Lower leg skin (tissue), 3 donors: ENCODE data around the gene RGS8.

Source experiments
- CTCF ChIP-seq, 3 donors: fragments of 450-650 bp; IDR thresholded peaks; one replicate each; pipeline ENCODE4 v1.5.1; 2016; ENCODE audit warnings: antibody characterized with exemption in 3 of 3, mild to moderate bottlenecking in 3 of 3, moderate library complexity in 2 of 3
- POLR2A ChIP-seq, 2 donors: fragments of 450-650 bp; IDR thresholded peaks; one replicate each; pipeline ENCODE4 v1.6.1; 2016 to 2017; ENCODE audit warnings: antibody characterized with exemption in 2 of 2, mild to moderate bottlenecking in 1 of 2, moderate library complexity in 1 of 2

- TF ChIP-seq CTCF (IDR thresholded peaks at IDR 0.05) (no peak), POLR2A (IDR thresholded peaks at IDR 0.05) (no peak)
These were observed 15.1 kb downstream of the RGS8 start for GRCh38 chr1:182669266-182669665.
